ENCODE data around the gene SERTAD3.

DNA sequence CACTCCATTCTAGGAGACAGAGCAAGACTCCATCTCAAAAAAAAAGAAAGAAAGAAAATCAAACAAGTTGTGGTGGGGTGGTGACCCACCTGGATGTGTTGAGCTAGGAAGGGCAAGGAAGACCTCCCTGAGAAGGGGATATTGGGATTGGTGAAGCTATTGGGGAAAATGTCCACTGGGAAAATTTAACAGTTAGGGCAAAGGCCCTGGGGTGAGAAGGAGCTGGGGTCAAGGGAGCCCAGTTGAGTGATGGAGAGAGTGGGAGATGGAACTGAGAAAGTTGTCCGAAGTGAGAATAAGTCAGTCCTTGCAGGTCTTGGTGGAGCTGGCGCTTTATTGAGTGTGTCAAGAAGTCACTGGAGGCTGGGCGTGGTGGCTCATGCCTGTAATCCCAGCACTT is 5.9 kb downstream of the SERTAD3 start:
- TF ChIP-seq, protein P1, sequence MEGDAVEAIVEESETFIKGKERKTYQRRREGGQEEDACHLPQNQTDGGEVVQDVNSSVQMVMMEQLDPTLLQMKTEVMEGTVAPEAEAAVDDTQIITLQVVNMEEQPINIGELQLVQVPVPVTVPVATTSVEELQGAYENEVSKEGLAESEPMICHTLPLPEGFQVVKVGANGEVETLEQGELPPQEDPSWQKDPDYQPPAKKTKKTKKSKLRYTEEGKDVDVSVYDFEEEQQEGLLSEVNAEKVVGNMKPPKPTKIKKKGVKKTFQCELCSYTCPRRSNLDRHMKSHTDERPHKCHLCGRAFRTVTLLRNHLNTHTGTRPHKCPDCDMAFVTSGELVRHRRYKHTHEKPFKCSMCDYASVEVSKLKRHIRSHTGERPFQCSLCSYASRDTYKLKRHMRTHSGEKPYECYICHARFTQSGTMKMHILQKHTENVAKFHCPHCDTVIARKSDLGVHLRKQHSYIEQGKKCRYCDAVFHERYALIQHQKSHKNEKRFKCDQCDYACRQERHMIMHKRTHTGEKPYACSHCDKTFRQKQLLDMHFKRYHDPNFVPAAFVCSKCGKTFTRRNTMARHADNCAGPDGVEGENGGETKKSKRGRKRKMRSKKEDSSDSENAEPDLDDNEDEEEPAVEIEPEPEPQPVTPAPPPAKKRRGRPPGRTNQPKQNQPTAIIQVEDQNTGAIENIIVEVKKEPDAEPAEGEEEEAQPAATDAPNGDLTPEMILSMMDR (IDR thresholded peaks at IDR 0.05) = no peak
- no peak for TF ChIP-seq POLR2A (IDR thresholded peaks at IDR 0.05)

All from lower leg skin (tissue), 3 donors.